Measurements from ENCODE around the gene CFB.
A peak's percentile ranks its signal among the peaks of the same experiment; 100 is the strongest.
"Not testable (repeated sequence)": the region's sequence is repeated elsewhere in the genome, so short reads cannot be mapped to it uniquely, and the experiment has no call there.

Gene CFB

GRCh38 chr6:31945507-31946369 is at the start of gene CFB:
CFB (plus strand) TSS chr6:31946095; CDS start chr6:31946222, 127 bp downstream.
- no peak for DNase-seq (ENCODE audit: extremely low read depth in 1 of 2, low read depth in 1 of 2)

GRCh38 chr6:31896493-31896855 is 49.4 kb upstream of the CFB start:
- no peak for DNase-seq (ENCODE audit: extremely low read depth in 1 of 2, low read depth in 1 of 2)

- no peak for DNase-seq (ENCODE audit: extremely low read depth in 1 of 2, low read depth in 1 of 2)
These were observed 48.9 kb upstream of the CFB start for GRCh38 chr6:31896856-31897611.

- peak; percentile 72 to 75 for DNase-seq (ENCODE audit: extremely low read depth in 1 of 2, low read depth in 1 of 2)
These were observed 48.1 kb upstream of the CFB start, which contains the start of gene EHMT2 for GRCh38 chr6:31897612-31898382. EHMT2 (minus strand) TSS chr6:31897698; CDS start chr6:31897677, 21 bp downstream.

- DNase-seq (ENCODE audit: extremely low read depth in 1 of 2, low read depth in 1 of 2): no peak
These were observed 47.4 kb upstream of the CFB start for GRCh38 chr6:31898383-31899011.

- DNase-seq (ENCODE audit: extremely low read depth in 1 of 2, low read depth in 1 of 2): no peak
These were observed 46.7 kb upstream of the CFB start for GRCh38 chr6:31899215-31899614.

- no peak for DNase-seq (ENCODE audit: extremely low read depth in 1 of 2, low read depth in 1 of 2)
These were observed 45.8 kb upstream of the CFB start for GRCh38 chr6:31899882-31900722.

- no peak for DNase-seq (ENCODE audit: extremely low read depth in 1 of 2, low read depth in 1 of 2)
These were observed 44.9 kb upstream of the CFB start for GRCh38 chr6:31900917-31901414.

- peak in 1 of 2 donors; percentile 36 for DNase-seq (ENCODE audit: extremely low read depth in 1 of 2, low read depth in 1 of 2)
These were observed 44.4 kb upstream of the CFB start for GRCh38 chr6:31901415-31901952.

GRCh38 chr6:31901953-31902643 is 43.8 kb upstream of the CFB start, which contains the start of gene ZBTB12:
ZBTB12 (minus strand) TSS chr6:31902086; CDS start chr6:31901305, 781 bp downstream.
- peak; percentile 73 to 78 for DNase-seq (ENCODE audit: extremely low read depth in 1 of 2, low read depth in 1 of 2)

GRCh38 chr6:31903957-31904356 is 41.9 kb upstream of the CFB start:
- no peak for DNase-seq (ENCODE audit: extremely low read depth in 1 of 2, low read depth in 1 of 2)

- DNase-seq (ENCODE audit: extremely low read depth in 1 of 2, low read depth in 1 of 2): no peak
These were observed 40.9 kb upstream of the CFB start for GRCh38 chr6:31905041-31905440.

GRCh38 chr6:31906122-31906521 is 39.8 kb upstream of the CFB start:
- no peak for DNase-seq (ENCODE audit: extremely low read depth in 1 of 2, low read depth in 1 of 2)

- not testable (repeated sequence) for DNase-seq (ENCODE audit: extremely low read depth in 1 of 2, low read depth in 1 of 2)
These were observed 39.2 kb upstream of the CFB start for GRCh38 chr6:31906727-31907126.

GRCh38 chr6:31907158-31907813 is 38.6 kb upstream of the CFB start:
- DNase-seq (ENCODE audit: extremely low read depth in 1 of 2, low read depth in 1 of 2): no peak

- DNase-seq (ENCODE audit: extremely low read depth in 1 of 2, low read depth in 1 of 2): not testable (repeated sequence)
These were observed 37.6 kb upstream of the CFB start for GRCh38 chr6:31908255-31908654.

- DNase-seq (ENCODE audit: extremely low read depth in 1 of 2, low read depth in 1 of 2): no peak
These were observed 37.1 kb upstream of the CFB start for GRCh38 chr6:31908791-31909190.

- DNase-seq (ENCODE audit: extremely low read depth in 1 of 2, low read depth in 1 of 2): not testable (repeated sequence)
These were observed 36.6 kb upstream of the CFB start for GRCh38 chr6:31909298-31909697.
